ENCODE results near the gene CAV2. TPM values are rescaled to one million over a fixed set of nuclear protein-coding genes. Genes with fewer than 3 reads are reported as not detected.

Gene CAV2
- polyA plus RNA-seq, 1 donor: 44.3 TPM

- DNase-seq: peak; percentile 30
These were observed 25.9 kb downstream of the CAV2 start for GRCh38 chr7:116525298-116525912.

- DNase-seq: peak; percentile 80
These were observed 26.6 kb downstream of the CAV2 start for GRCh38 chr7:116525913-116526861.

DNA sequence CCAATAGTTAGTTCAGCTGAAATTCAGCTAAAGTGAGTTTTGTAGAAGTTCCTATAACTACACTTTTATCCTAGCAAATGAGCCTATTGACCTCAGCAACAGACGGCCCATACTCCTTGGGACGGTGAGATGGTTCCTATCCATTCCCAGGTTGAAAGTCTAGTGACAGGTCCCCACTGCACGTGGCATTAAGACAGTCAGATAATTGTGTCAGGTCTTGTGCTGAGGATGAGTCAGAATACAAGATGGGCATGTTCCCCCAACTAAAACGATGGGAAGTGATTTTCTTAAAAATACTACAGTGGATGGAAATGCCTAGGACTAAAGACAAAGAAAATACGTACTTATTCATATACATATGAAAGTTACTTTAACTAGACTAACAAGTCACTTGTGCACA, 27.4 kb downstream of the CAV2 start:
- DNase-seq: no peak

- DNase-seq: no peak
These were observed 28.0 kb downstream of the CAV2 start for GRCh38 chr7:116527521-116527920.

DNA sequence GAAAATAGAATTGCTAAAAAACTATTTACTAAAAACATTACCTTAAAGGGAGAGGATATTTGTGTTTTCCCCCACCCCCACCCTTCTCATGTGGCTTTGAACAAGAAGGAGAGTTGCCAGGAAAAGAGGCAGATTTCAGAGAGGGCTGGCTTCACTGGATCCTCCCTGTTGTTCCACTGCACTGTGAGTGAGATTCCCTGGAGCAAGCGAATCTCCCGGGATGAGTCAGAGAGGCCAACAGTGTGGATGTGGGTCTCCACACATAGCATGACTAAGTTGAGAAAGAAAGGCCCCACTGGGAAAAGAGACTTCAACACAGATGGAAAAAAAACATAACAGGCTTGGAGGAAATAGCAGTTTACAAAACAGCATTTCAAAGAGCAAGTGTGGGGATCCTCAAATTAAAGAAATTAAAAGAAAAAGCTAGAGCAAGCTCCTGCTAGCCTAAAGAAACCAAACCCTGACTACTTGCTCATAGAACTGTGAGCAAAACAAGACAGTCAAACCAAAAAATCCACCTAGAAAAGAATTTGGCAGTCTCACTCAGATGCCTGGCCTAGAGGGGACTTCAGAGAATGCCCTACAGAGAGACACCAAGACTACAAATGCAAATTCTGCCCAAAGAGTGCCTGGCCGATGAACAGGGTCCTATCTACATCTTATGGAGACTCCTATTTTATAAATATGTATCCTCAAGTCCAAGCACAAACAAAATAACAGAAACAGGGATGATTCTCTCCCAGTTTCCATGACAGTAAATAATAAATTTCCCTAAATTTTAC, 28.7 kb downstream of the CAV2 start:
- DNase-seq: no peak

- no peak for DNase-seq
These were observed 29.7 kb downstream of the CAV2 start for GRCh38 chr7:116529250-116529649.

DNA sequence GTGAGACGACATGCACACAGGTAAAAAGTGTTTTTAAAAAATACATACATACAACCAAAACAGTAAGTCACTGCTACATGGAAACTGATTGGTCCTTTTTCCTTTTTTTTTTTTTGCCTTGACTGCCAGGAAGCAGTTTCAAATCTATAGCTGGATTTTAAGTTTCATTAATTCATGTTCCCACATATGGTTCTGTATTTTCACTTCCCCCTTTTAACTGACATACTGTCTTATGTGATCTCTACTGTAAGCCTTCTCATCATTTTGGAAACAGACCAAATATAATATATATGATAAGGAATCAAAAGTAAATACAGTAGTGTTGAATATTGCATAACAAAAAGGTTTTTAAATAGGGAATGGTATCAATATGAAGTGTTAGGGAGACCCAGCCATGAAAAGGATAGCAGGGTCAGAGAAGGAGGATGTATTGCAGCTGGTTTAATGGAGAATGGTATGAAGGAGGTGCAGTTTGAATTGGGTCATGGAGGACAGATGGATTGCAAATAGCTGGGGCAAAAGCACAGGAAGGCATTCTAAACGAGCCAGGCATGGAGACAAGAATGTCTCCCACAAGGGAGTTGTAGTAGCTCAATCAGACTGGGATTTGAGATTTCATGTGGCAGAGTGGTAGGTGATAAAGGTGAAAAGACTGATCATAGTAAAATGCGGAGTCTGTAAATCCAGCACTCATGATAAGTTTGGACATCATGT, 30.7 kb downstream of the CAV2 start:
- DNase-seq: no peak

DNA sequence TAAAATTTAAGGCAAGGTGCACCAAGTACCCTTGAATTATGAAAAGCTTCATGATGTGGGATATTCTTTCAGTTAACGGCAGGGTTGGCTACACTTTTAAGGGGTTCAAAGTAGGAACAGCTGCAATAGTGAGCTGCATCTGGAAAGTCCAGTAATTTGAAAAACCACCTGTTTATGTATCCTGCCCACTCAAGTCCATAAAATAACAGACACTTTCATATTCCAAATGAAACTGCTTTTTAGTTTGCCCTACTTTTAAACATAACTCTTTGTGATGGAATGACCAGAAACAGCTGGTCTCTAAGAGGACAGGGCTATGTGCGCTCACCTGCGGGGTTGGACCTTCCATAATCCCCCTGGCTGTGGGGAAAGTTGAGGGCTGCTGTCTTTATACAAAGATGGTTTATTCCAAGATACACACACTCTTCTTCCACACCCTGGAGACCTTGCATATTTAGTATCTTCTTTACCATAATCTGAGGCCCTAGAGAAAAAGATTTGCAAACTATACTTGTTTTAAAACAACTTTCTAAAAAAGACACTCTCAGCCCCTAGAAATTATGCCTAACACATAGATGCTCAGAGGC, 32.7 kb downstream of the CAV2 start:
- DNase-seq: no peak

GRCh38 chr7:116534790-116535189, 35.3 kb downstream of the CAV2 start:
- DNase-seq: no peak

DNA sequence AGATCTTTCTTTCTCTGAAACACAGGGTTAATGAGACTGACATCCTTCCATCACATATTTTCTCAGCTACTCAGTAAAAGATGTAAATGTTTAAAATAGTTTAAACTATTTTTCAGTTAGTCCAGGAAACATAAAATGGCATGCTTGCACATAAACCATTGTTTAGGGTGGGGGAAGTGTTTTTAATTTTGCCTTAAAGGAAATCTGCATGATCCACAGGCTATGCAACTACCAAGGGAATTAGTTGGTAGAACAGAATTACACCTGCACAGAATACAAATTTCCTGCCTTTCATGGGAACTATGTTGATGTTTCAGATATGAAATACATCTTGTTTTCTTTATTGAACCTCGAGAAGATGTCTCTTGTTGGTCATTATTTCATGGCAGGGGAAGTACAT, 35.9 kb downstream of the CAV2 start:
- no peak for DNase-seq

- DNase-seq: no peak
These were observed 38.6 kb downstream of the CAV2 start for GRCh38 chr7:116538138-116538537.

DNA sequence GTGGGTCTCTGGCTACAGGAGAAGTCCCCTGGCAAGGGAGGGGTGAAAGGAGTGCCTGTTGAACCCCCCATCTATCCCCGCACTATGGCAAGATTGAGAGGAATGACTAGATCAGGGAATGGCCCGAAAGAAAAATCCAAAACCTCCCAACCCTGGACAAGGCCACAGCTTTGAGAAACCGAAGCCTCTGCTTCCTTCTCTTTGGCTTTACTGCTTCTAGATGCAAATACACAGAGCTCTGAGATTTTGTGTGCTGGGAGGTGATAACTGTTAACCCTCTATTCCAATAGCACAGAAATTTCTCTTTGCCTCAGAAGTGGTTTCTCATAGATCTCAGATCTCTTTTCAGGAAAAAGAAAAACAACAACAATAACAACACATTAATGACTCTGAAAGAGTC, 40.3 kb downstream of the CAV2 start:
- no peak for DNase-seq

DNA sequence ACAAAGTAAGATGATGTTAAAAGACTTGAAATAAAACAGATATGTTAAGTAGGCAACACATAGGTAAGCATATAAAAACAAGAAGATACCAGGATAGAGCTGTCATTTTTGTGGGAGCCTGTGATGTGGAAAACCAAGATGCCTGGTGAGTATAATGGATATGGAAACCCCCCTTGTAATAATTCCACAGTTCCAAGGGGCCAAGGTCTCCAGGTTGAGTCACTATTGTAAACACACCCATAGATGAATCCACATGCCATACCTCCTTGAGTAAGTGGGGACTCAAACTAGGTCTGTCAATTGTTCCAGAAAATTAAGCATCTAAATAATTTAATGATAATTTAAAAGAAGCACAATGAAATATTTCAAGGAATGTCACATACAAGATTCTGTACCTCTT, 41.2 kb downstream of the CAV2 start:
- no peak for DNase-seq

- no peak for DNase-seq
These were observed 42.4 kb downstream of the CAV2 start for GRCh38 chr7:116541951-116542350.

DNA sequence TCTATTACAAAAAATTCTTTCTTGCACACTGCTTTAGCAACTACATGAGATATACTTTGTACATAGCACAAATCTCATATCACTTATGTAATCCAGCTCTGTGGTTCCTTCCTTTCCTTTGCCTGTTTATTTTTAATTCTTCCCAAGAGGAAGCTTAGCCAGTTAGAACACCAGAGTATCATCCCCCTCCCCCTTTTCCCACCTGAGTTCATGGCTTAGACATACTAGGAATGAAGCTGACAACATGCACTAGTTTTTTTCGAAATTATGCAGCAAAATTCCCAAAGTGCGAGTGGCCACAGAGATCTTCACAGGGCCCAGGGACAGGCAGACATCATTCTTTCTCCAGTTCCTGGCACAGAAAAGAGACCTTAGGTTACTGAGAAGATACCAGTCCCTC, 43.1 kb downstream of the CAV2 start:
- no peak for DNase-seq

GRCh38 chr7:116543664-116544063, 44.1 kb downstream of the CAV2 start:
- no peak for DNase-seq

DNA sequence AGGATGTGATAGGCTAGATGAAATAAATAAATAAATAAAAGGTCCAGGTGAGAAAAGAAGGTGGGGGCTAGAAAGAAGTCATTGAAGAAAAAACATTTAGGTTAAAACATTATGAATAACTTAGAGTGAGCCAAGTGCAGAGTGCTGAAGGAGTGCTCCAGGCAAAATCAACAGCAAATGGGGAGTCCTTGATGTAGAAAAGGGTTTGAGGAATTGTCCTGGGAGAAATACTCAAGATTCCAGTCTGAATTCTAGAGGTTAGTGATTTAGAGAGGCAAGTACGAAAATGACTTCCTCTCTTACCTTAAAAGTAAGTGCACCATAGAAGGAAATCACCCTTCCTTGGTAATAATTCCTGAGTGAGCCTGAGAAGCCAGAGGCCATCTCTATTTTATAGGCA, 44.9 kb downstream of the CAV2 start:
- DNase-seq: no peak

GRCh38 chr7:116545411-116545993, 46.0 kb downstream of the CAV2 start:
- no peak for DNase-seq

DNA sequence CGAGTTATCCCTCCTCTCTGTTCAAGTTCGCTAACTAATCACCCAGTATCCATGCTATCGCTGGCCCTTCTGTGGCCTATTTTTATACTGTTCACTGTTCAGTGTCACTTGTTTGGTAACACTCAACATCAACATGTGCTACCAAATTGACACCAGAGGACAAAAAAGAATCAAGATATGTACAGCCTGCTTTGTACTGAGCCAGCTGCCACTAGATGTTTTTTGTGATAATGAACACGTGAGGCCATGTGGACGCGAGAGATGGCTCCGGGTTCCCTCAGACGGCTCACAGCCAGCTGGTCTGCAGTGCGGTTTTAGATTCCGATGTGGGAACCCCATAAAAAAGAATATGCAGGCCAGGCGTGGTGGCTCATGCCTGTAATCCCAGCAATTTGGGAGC, 46.5 kb downstream of the CAV2 start:
- DNase-seq: no peak

GRCh38 chr7:116546916-116547315, 47.4 kb downstream of the CAV2 start:
- no peak for DNase-seq

DNA sequence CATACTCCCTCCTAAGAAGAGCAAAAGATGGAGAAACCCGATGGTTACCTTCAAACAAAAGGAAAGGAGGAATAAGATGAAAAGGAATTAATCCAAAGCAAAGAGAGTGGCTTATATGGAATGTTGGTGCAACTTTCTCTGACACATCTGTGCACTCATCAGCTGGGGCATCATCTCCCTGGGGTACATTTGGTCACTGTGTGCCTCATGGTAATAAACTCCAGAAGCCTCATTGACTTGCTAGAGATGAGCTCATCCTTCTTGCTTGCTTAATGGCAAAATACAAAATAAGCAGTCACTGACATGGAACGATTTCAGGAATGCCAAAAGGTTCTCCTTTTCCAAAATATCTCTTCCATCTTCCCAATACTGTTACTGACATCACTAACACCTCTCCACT, 47.8 kb downstream of the CAV2 start:
- DNase-seq: no peak

GRCh38 chr7:116548506-116548905, 49.0 kb downstream of the CAV2 start:
- no peak for DNase-seq
